Loucy (cell line): ENCODE results near the gene TUBA1B.

Experiments used
- H2AFZ ChIP-seq: fragments of 200-600 bp; sonication (generic); 2 replicates; pipeline ENCODE4 v1.6.0; 2016; ENCODE audit warnings: antibody characterized with exemption, mild to moderate bottlenecking, low read length, moderate library complexity
- H3F3A ChIP-seq: fragments of 200-600 bp; 2 replicates; pipeline ENCODE4 v1.6.0; 2016; ENCODE audit warnings: antibody characterized with exemption, low read depth, mild to moderate bottlenecking
- H3K27me3 ChIP-seq: fragments of 200-600 bp; sonication (generic); 2 replicates; pipeline ENCODE4 v1.6.1; 2014; ENCODE audit warnings: low read length, mild to moderate bottlenecking; ENCODE audit not compliant: insufficient read depth, poor library complexity, severe bottlenecking
- H3K36me3 ChIP-seq: fragments of 200-600 bp; sonication (generic); 2 replicates; pipeline ENCODE4 v1.6.1; 2016; ENCODE audit warnings: low read length; ENCODE audit not compliant: insufficient read depth
- H3K4me1 ChIP-seq: fragments of 200-600 bp; sonication (generic); 2 replicates; pipeline ENCODE4 v1.5.1; 2014; ENCODE audit warnings: low read length, mild to moderate bottlenecking; ENCODE audit not compliant: insufficient read depth, poor library complexity, severe bottlenecking
- H3K4me2 ChIP-seq: fragments of 200-600 bp; sonication (generic); 2 replicates; pipeline ENCODE4 v1.6.0; 2014; ENCODE audit warnings: antibody characterized with exemption, low read length, low read depth, mild to moderate bottlenecking; ENCODE audit not compliant: poor library complexity, severe bottlenecking
- H3K4me3 ChIP-seq: fragments of 200-600 bp; sonication (generic); 2 replicates; pipeline ENCODE4 v1.5.1; 2014; ENCODE audit warnings: low read length, mild to moderate bottlenecking, mixed read lengths; ENCODE audit not compliant: poor library complexity, severe bottlenecking
- H3K79me2 ChIP-seq: fragments of 200-600 bp; sonication (generic); 2 replicates; pipeline ENCODE4 v1.6.1; 2014; ENCODE audit warnings: low read length; ENCODE audit not compliant: insufficient read depth
- H3K9ac ChIP-seq: fragments of 200-600 bp; sonication (generic); 2 replicates; pipeline ENCODE4 v1.6.0; 2014; ENCODE audit warnings: mild to moderate bottlenecking, low read depth, low read length, moderate library complexity; ENCODE audit not compliant: poor library complexity, severe bottlenecking
- H3K9me2 ChIP-seq: fragments of 200-600 bp; sonication (generic); replicated peaks from 2 replicates; pipeline ENCODE4 v1.6.1; 2016; ENCODE audit warnings: low read depth, low read length, mixed read lengths
- H3K9me3 ChIP-seq: fragments of 200-600 bp; sonication (generic); 2 replicates; pipeline ENCODE4 v1.6.1; 2014; ENCODE audit warnings: mild to moderate bottlenecking, antibody characterized with exemption, low read length, low read depth; ENCODE audit not compliant: insufficient read depth
- H4K20me1 ChIP-seq: fragments of 200-600 bp; sonication (generic); 2 replicates; pipeline ENCODE4 v1.6.0; 2014; ENCODE audit warnings: antibody characterized with exemption, low read length, mild to moderate bottlenecking; ENCODE audit not compliant: insufficient read depth, poor library complexity, severe bottlenecking
- CTCF ChIP-seq: fragments of 200-600 bp; sonication (generic); conservative IDR thresholded peaks from 2 replicates; pipeline ENCODE4 v1.5.1; 2014; ENCODE audit warnings: mild to moderate bottlenecking, antibody characterized with exemption, low read length
- EZH2phosphoT487 ChIP-seq: fragments of 200-600 bp; IDR thresholded peaks from 2 replicates; pipeline ENCODE4 v1.6.1; 2018; ENCODE audit warnings: antibody characterized with exemption, mild to moderate bottlenecking, moderate library complexity, borderline replicate concordance

The TUBA1B gene

GRCh38 chr12:49144384-49144783 is 13.2 kb upstream of the TUBA1B start:
- Histone ChIP-seq H3K4me2 (no peak overlapping the region), H2AFZ (no peak overlapping the region), H3K27me3 (no peaks in the 10 kb centered on the region), H3K4me1 (no peaks in the 10 kb centered on the region), H3F3A (no peaks in the 10 kb centered on the region), H3K9ac (no peak overlapping the region), H3K9me2 (no peaks in the 10 kb centered on the region), H3K9me3 (no peaks in the 10 kb centered on the region), H3K79me2 (peaks cover 4% of the 10 kb centered on the region; the same call in 1 of the 2 replicates), H3K36me3 (no peaks in the 10 kb centered on the region), H4K20me1 (no peaks in the 10 kb centered on the region), H3K4me3 (no peak overlapping the region)
- no peak for TF ChIP-seq CTCF
- TF ChIP-seq EZH2phosphoT487: no peak

- peak overlapping the region; percentile 50 for H3K4me3 ChIP-seq
- H2AFZ ChIP-seq: no peak overlapping the region
- H3K9me2 ChIP-seq: no peaks in the 10 kb centered on the region
- peaks cover 21% of the 10 kb centered on the region for H3K79me2 ChIP-seq
- H3K9ac ChIP-seq: peak overlapping the region; percentile 14
- no peaks in the 10 kb centered on the region for H4K20me1 ChIP-seq
- no peaks in the 10 kb centered on the region for H3F3A ChIP-seq
- H3K9me3 ChIP-seq: no peaks in the 10 kb centered on the region
- H3K4me1 ChIP-seq: peaks cover 5% of the 10 kb centered on the region
- TF ChIP-seq EZH2phosphoT487 (no peak), CTCF (no peak)
- H3K4me2 ChIP-seq: peak overlapping the region; percentile 66
- H3K36me3 ChIP-seq: no peaks in the 10 kb centered on the region
- H3K27me3 ChIP-seq: no peaks in the 10 kb centered on the region
These were observed 7.8 kb upstream of the TUBA1B start for GRCh38 chr12:49138999-49139398.

GRCh38 chr12:49138587-49138986 is 7.4 kb upstream of the TUBA1B start:
- Histone ChIP-seq H2AFZ (no peak overlapping the region), H3K27me3 (no peaks in the 10 kb centered on the region), H3F3A (no peaks in the 10 kb centered on the region)

More at GRCh38 chr12:49138587-49138986, 7.4 kb upstream of the TUBA1B start:
- Histone ChIP-seq H3K9ac (peak overlapping the region; percentile 14), H3K9me2 (no peaks in the 10 kb centered on the region), H3K79me2 (peaks cover 25% of the 10 kb centered on the region), H3K9me3 (no peaks in the 10 kb centered on the region), H3K36me3 (no peaks in the 10 kb centered on the region), H3K4me3 (peak overlapping the region; percentile 50), H4K20me1 (no peaks in the 10 kb centered on the region), H3K4me2 (peak overlapping the region; percentile 66), H3K4me1 (peaks cover 9% of the 10 kb centered on the region)
- TF ChIP-seq EZH2phosphoT487: no peak
- no peak for TF ChIP-seq CTCF
